Cardiac fibroblast (primary cell): Measurements from ENCODE around the gene TRPV4.

Source experiments
- DNase-seq, 2 donors: peaks; one replicate each; pipeline versions ENCODE4 v3.0.0 to v3.0.0-alpha.2; 2010; ENCODE audit warnings: low read depth in 2 of 2
- H3K4me3 ChIP-seq, 2 donors: replicated peaks in 1 of 2; 1 replicate in 1 of 2; 2 replicates in 1 of 2; pipeline ENCODE4 v1.5.1; 2011; ENCODE audit warnings: low read depth in 2 of 2, low read length in 2 of 2, mild to moderate bottlenecking in 2 of 2, moderate library complexity in 1 of 2
- TF ChIP-seq, protein P1 (sequence below): IDR thresholded peaks from one replicate; pipeline ENCODE4 v1.5.1; 2011; ENCODE audit warnings: low read depth, mild to moderate bottlenecking, low read length, inconsistent platforms

Gene TRPV4

GRCh38 chr12:109764123-109764522 lies 69.1 kb downstream of the TRPV4 start:
- TF ChIP-seq, protein P1, sequence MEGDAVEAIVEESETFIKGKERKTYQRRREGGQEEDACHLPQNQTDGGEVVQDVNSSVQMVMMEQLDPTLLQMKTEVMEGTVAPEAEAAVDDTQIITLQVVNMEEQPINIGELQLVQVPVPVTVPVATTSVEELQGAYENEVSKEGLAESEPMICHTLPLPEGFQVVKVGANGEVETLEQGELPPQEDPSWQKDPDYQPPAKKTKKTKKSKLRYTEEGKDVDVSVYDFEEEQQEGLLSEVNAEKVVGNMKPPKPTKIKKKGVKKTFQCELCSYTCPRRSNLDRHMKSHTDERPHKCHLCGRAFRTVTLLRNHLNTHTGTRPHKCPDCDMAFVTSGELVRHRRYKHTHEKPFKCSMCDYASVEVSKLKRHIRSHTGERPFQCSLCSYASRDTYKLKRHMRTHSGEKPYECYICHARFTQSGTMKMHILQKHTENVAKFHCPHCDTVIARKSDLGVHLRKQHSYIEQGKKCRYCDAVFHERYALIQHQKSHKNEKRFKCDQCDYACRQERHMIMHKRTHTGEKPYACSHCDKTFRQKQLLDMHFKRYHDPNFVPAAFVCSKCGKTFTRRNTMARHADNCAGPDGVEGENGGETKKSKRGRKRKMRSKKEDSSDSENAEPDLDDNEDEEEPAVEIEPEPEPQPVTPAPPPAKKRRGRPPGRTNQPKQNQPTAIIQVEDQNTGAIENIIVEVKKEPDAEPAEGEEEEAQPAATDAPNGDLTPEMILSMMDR: no peak
- DNase-seq: no peak
- H3K4me3 ChIP-seq: no peak overlapping the region

DNA sequence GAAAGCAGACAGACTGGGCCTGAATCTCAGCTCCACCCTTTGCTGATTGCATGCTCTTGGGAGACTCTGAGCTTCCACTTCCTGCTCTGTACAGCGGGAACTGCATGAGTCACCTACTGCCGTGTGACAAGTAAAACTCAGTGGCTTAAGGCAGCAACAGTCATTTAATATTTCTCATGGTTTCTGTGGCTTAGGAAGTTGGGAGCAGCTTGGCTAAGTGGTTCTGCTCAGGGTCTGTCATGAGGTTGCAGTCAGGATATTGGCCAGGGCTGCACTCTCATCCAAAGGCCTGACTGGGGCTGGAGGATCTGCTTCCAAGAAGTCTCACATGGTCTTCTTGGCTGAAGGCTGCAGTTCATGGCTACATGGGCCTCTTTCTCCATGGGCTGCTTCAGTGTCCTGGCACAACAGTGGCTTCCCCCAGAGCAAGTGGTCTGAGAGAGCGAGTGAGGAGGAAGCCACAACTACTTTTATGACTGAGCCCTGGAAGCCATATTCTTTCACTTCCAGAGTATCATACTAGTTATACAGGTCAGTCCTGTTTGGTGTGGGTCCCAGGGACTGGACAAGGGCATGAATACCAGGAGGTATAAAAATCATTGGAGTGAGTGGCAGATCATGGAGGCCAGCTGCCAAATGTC lies 69.9 kb downstream of the TRPV4 start:
- H3K4me3 ChIP-seq: no peak overlapping the region
- peak; percentile 23 to 84 for DNase-seq
- TF ChIP-seq, protein P1: no peak

DNA sequence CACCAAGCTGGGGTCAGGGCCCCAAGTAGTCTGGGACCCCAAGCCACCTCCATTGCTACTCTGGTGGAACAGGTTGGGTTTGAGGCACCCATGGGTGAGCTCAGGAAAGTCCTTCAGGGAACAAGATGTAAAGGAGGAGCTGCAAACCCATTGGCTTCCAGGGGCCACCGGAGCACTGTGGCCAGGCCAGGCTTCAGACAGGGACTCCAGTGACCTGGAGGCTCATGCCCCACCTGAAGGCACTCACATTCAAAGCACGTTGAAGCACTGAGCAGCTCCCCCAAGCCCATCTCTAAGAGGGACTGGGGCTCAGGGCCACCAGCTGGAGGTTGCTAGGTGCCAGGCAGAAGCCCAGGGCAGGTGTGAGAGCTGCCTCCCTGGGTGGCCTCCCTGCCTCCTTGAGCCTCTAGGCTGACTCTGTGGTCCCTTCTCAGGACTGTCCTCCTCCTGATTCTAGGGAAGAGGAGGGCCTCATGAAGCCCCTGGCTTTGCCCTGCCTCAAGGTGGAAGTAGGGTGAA lies 70.5 kb downstream of the TRPV4 start:
- no peak overlapping the region for H3K4me3 ChIP-seq
- TF ChIP-seq, protein P1: no peak
- no peak for DNase-seq

DNA sequence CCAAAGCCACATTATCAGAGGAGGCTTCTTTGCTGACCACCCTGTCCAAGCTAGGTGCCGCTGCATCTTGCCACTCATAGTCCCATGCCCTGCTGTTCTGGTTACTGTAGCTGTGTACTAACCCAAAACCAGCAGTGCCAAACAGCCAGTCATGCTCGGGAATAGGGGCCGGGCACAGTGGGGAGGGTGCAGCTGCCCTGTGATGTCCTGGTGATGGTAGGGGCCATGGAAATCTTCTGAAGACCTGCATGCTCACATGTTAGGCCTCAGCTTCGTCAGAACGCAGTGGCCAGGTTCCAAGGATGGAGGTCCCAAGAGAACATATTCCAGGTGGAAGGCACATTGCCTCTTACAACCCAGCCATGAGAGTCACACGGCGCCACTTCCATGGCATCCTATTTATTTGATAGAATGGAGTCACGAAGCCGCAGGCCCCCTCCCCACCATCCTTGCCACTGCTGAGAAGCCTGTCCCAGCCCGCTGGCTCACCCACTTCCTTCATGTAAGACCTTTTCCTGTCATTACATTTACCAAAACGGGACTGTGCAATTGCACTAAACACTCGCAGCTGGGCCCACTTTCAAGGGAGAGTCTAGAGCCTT lies 71.0 kb downstream of the TRPV4 start:
- no peak for DNase-seq

GRCh38 chr12:109760930-109761921 lies 72.0 kb downstream of the TRPV4 start:
- TF ChIP-seq, protein P1: no peak
- DNase-seq: no peak
- no peak overlapping the region for H3K4me3 ChIP-seq

More for the DNA sequence above, 71.0 kb downstream of the TRPV4 start:
- TF ChIP-seq, protein P1: no peak
- H3K4me3 ChIP-seq: no peak overlapping the region

- DNase-seq: no peak
- no peak overlapping the region for H3K4me3 ChIP-seq
- TF ChIP-seq, protein P1: no peak
These were observed 72.9 kb downstream of the TRPV4 start for GRCh38 chr12:109760031-109760929.
